Breast epithelium (tissue), 4 donors: ENCODE results near the gene NOP56. TPM values are rescaled to one million over a fixed set of nuclear protein-coding genes. Genes with fewer than 3 reads are reported as not detected.

Experiments
- DNase-seq, 2 donors: peaks; one replicate each; pipeline ENCODE4 v3.0.0-alpha.2; 2019; ENCODE audit warnings: low spot score in 2 of 2
- H3K27ac ChIP-seq, 2 donors: fragments of 200-600 bp; sonication (generic) in 1 of 2; one replicate each; pipeline ENCODE4 v1.5.1; 2016 to 2019; ENCODE audit warnings: mild to moderate bottlenecking in 1 of 2
- H3K27me3 ChIP-seq, 2 donors: fragments of 200-600 bp; sonication (generic) in 1 of 2; one replicate each; pipeline versions ENCODE4 v1.5.1 to v1.6.0; 2017 to 2019; ENCODE audit warnings: control low read depth in 1 of 2, mild to moderate bottlenecking in 1 of 2
- H3K36me3 ChIP-seq: fragments of 200-600 bp; one replicate; pipeline ENCODE4 v1.5.1; 2019
- H3K4me1 ChIP-seq, 2 donors: fragments of 200-600 bp; sonication (generic); one replicate each; pipeline ENCODE4 v1.5.1; 2016 to 2019; ENCODE audit warnings: control low read depth in 1 of 2
- H3K4me3 ChIP-seq, 3 donors: fragments of 200-600 bp; sonication (generic); 1 replicate in 2 of 3; 2 replicates in 1 of 3; pipeline ENCODE4 v1.5.1; 2016 to 2019; ENCODE audit warnings: mild to moderate bottlenecking in 3 of 3, moderate library complexity in 2 of 3
- H3K9me3 ChIP-seq, 2 donors: fragments of 200-600 bp; sonication (generic) in 1 of 2; one replicate each; pipeline ENCODE4 v1.5.1; 2016 to 2019; ENCODE audit warnings: control low read depth in 1 of 2
- POLR2A ChIP-seq: fragments of 450-650 bp; IDR thresholded peaks from one replicate; pipeline ENCODE4 v1.6.1; 2016; ENCODE audit warnings: antibody characterized with exemption, mild to moderate bottlenecking, moderate library complexity
- POLR2AphosphoS5 ChIP-seq, 3 donors: sonication (generic); formaldehyde crosslinking; IDR thresholded peaks; one replicate each; pipeline ENCODE4 v1.6.1; 2017; ENCODE audit warnings: antibody characterized with exemption in 3 of 3
- intact Hi-C: fragments of 100-400 bp; cut with DNase I; formaldehyde crosslinking; loops from one replicate; pipeline ENCODE4 v1.15.1; 2023; ENCODE audit warnings: low total_unique reads
- total RNA-seq, 3 donors: library from RNA; depleted of rRNA; stranded (reverse); fragments of >200 nt; gene quantifications; one replicate each; pipeline ENCODE4 v1.1.0, GENCODE V29; 2016
- TF ChIP-seq, protein P1 (sequence below), 3 donors: fragments of 450-650 bp; IDR thresholded peaks; one replicate each; pipeline ENCODE4 v1.5.1; 2016 to 2017; ENCODE audit warnings: antibody characterized with exemption in 3 of 3, mild to moderate bottlenecking in 3 of 3, moderate library complexity in 3 of 3

NOP56 gene
- total RNA-seq, 3 donors from 2014 or later, result 77.1 to 137 (median 94.8) TPM

DNA sequence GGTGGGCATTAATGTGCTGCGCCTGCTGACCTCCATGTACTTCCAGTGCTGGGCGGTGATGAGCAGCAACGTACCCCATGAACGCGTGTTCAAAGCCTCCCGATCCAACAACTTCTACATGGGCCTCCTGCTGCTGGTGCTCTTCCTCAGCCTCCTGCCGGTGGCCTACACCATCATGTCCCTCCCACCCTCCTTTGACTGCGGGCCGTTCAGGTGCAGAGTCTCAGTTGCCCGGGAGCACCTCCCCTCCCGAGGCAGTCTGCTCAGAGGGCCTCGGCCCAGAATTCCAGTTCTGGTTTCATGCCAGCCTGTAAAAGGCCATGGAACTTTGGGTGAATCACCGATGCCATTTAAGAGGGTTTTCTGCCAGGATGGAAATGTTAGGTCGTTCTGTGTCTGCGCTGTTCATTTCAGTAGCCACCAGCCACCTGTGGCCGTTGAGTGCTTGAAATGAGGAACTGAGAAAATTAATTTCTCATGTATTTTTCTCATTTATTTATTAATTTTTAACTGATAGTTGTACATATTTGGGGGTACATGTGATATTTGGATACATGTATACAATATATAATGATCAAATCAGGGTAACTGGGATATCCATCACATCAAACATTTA is 35.2 kb upstream of the NOP56 start:
- no peak overlapping the region for H3K27ac ChIP-seq
- intact Hi-C loops, result no loop called here
- DNase-seq, result no peak
- no peaks in the 10 kb centered on the region for H3K36me3 ChIP-seq
- no peak overlapping the region for H3K4me3 ChIP-seq
- H3K9me3 ChIP-seq, result peaks cover 0 to 7% of the 10 kb centered on the region in 2 donors
- no peaks in the 10 kb centered on the region for H3K27me3 ChIP-seq
- no peak for TF ChIP-seq POLR2AphosphoS5 (IDR thresholded peaks at IDR 0.05)
- no peaks in the 10 kb centered on the region for H3K4me1 ChIP-seq

DNA sequence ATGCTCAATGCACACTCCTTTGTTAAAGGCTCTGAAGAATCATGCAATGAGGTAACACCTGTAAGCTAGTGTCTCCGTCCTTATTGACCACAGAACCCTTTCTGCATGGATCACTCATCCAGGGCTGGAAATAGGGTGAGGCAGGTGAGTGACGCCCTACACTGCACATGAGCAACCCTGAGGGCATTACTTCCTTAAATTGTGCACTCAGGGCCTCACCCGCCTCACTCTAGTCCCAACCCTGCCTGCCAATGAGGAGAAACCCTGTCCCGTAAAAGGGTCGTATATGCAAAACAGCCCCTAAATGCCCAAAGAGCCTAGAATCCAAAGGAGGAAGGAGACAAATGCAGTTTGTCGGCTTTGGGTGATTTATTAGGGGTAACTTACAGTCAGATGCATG is 33.6 kb upstream of the NOP56 start:
- Histone ChIP-seq H3K9me3 (peaks cover 0 to 7% of the 10 kb centered on the region in 2 donors), H3K4me1 (no peaks in the 10 kb centered on the region), H3K27me3 (no peaks in the 10 kb centered on the region), H3K4me3 (no peak overlapping the region), H3K36me3 (no peaks in the 10 kb centered on the region), H3K27ac (no peak overlapping the region)
- intact Hi-C loops, result no loop called here
- TF ChIP-seq POLR2AphosphoS5 (IDR thresholded peaks at IDR 0.05), result no peak
- no peak for TF ChIP-seq POLR2A
- TF ChIP-seq, protein P1, sequence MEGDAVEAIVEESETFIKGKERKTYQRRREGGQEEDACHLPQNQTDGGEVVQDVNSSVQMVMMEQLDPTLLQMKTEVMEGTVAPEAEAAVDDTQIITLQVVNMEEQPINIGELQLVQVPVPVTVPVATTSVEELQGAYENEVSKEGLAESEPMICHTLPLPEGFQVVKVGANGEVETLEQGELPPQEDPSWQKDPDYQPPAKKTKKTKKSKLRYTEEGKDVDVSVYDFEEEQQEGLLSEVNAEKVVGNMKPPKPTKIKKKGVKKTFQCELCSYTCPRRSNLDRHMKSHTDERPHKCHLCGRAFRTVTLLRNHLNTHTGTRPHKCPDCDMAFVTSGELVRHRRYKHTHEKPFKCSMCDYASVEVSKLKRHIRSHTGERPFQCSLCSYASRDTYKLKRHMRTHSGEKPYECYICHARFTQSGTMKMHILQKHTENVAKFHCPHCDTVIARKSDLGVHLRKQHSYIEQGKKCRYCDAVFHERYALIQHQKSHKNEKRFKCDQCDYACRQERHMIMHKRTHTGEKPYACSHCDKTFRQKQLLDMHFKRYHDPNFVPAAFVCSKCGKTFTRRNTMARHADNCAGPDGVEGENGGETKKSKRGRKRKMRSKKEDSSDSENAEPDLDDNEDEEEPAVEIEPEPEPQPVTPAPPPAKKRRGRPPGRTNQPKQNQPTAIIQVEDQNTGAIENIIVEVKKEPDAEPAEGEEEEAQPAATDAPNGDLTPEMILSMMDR (IDR thresholded peaks at IDR 0.05), result no peak
- no peak for DNase-seq

DNA sequence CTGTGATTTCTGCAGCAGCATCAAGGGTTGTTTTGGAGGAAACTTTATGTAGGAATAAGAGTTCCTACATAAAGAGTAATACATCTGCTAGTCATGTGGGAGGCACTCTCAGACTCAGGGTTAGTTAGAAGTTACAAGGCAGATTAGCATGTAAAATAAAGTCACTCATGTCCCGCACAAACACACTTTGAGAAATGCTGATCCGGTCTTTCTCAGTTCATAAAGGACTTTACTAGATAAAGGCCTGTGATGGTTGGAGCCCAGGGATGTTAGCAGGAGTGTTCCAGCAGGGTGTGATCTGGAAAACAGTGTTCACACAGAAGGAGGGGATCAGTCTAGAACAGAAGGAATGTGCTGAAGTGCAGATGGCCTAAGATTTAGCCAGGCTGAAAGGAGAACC is 33.1 kb upstream of the NOP56 start:
- TF ChIP-seq, protein P1 (IDR thresholded peaks at IDR 0.05), result no peak
- TF ChIP-seq POLR2AphosphoS5 (IDR thresholded peaks at IDR 0.05), result no peak
- no peak for TF ChIP-seq POLR2A
- Histone ChIP-seq H3K36me3 (no peaks in the 10 kb centered on the region), H3K9me3 (peaks cover 0 to 6% of the 10 kb centered on the region in 2 donors), H3K4me1 (no peaks in the 10 kb centered on the region), H3K27ac (no peak overlapping the region), H3K27me3 (no peaks in the 10 kb centered on the region), H3K4me3 (no peak overlapping the region)
- DNase-seq, result no peak
- intact Hi-C loops, result no loop called here

DNA sequence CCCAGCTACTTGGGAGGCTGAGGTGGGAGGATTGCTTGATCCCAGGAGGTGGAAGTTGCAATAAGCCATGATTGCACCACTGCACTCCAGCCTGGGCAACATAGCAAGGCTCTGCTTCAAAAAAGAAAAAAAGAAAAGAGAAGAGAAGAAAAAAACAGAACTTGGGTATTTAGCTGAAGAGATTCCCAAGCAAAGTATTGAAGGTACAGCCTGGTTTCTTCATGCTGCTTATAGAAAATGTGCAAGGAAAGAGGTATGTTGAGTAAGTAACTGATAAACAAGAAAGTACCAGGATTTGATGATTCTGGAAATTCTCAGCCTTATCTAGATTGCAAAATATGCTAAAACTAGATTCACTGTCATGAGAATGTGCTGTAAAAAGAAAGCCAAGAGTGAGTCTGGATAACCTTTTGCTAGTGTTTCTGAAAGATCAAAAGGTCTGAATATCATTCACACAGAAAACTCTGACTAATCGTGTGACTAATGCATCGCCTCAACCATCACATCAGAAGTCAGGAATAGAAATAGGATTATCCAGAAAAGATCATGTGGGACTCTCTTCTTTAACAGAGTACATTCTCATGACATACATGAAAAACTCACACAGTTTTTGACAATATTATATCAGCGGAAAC is 32.4 kb upstream of the NOP56 start:
- no peaks in the 10 kb centered on the region for H3K36me3 ChIP-seq
- TF ChIP-seq POLR2AphosphoS5 (IDR thresholded peaks at IDR 0.05), result no peak
- no peak for TF ChIP-seq POLR2A
- TF ChIP-seq, protein P1 (IDR thresholded peaks at IDR 0.05), result no peak
- intact Hi-C loops, result no loop called here
- H3K4me3 ChIP-seq, result no peak overlapping the region
- no peaks in the 10 kb centered on the region for H3K9me3 ChIP-seq
- no peaks in the 10 kb centered on the region for H3K4me1 ChIP-seq
- DNase-seq, result no peak
- H3K27me3 ChIP-seq, result no peaks in the 10 kb centered on the region
- no peak overlapping the region for H3K27ac ChIP-seq

DNA sequence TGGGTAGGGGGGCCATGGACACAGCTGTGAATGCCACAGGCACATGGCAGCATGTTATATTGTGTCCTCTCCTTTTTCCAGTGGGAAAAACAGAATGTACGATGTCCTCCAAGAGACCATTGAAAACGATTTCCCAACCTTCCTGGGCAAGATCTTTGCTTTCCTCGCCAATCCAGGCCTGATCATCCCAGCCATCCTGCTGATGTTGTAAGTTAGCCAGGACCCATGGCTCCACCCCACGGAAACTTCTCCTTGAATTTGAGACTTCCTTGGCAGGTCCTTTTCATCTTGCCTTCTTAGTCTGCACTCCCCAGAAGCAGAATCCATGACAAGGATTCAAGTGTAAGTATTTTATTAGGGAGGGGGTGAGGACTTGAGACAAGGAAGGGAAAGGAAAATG is 28.2 kb upstream of the NOP56 start:
- TF ChIP-seq POLR2A (no peak), POLR2AphosphoS5 (IDR thresholded peaks at IDR 0.05) (peak in 2 of 3 donors; percentile 20 to 55)
- TF ChIP-seq, protein P1 (IDR thresholded peaks at IDR 0.05), result no peak
- Histone ChIP-seq H3K9me3 (peaks cover 6 to 14% of the 10 kb centered on the region in 2 donors), H3K27me3 (no peaks in the 10 kb centered on the region), H3K4me1 (no peaks in the 10 kb centered on the region), H3K4me3 (no peak overlapping the region), H3K27ac (peak overlapping the region in 1 of 2 donors; percentile 76), H3K36me3 (no peaks in the 10 kb centered on the region)
- intact Hi-C loops, result no loop called here
- DNase-seq, result no peak
